Erythroblast (primary cell): ENCODE data around the gene ACACB.

Experiments
- GATA1 ChIP-seq: IDR thresholded peaks from 2 replicates; pipeline ENCODE4 v1.6.1; 2011; ENCODE audit warnings: low read depth, mild to moderate bottlenecking, control low read depth, low read length, moderate library complexity
- POLR2A ChIP-seq: IDR thresholded peaks from 2 replicates; pipeline ENCODE4 v1.6.1; 2011; ENCODE audit warnings: mild to moderate bottlenecking, low read length

GRCh38 chr12:109214131-109214530 lies 97.7 kb downstream of the ACACB start:
- no peak for TF ChIP-seq POLR2A
- no peak for TF ChIP-seq GATA1
